Loucy (cell line): ENCODE data around the gene OR4D6.

Experiments
- H2AFZ ChIP-seq: fragments of 200-600 bp; sonication (generic); 2 replicates; pipeline ENCODE4 v1.6.0; 2016; ENCODE audit warnings: antibody characterized with exemption, mild to moderate bottlenecking, low read length, moderate library complexity
- H3F3A ChIP-seq: fragments of 200-600 bp; 2 replicates; pipeline ENCODE4 v1.6.0; 2016; ENCODE audit warnings: antibody characterized with exemption, low read depth, mild to moderate bottlenecking
- H3K27me3 ChIP-seq: fragments of 200-600 bp; sonication (generic); 2 replicates; pipeline ENCODE4 v1.6.1; 2014; ENCODE audit warnings: low read length, mild to moderate bottlenecking; ENCODE audit not compliant: insufficient read depth, poor library complexity, severe bottlenecking
- H3K36me3 ChIP-seq: fragments of 200-600 bp; sonication (generic); 2 replicates; pipeline ENCODE4 v1.6.1; 2016; ENCODE audit warnings: low read length; ENCODE audit not compliant: insufficient read depth
- H3K4me1 ChIP-seq: fragments of 200-600 bp; sonication (generic); 2 replicates; pipeline ENCODE4 v1.5.1; 2014; ENCODE audit warnings: low read length, mild to moderate bottlenecking; ENCODE audit not compliant: insufficient read depth, poor library complexity, severe bottlenecking
- H3K4me2 ChIP-seq: fragments of 200-600 bp; sonication (generic); 2 replicates; pipeline ENCODE4 v1.6.0; 2014; ENCODE audit warnings: antibody characterized with exemption, low read length, low read depth, mild to moderate bottlenecking; ENCODE audit not compliant: poor library complexity, severe bottlenecking
- H3K4me3 ChIP-seq: fragments of 200-600 bp; sonication (generic); 2 replicates; pipeline ENCODE4 v1.5.1; 2014; ENCODE audit warnings: low read length, mild to moderate bottlenecking, mixed read lengths; ENCODE audit not compliant: poor library complexity, severe bottlenecking
- H3K79me2 ChIP-seq: fragments of 200-600 bp; sonication (generic); 2 replicates; pipeline ENCODE4 v1.6.1; 2014; ENCODE audit warnings: low read length; ENCODE audit not compliant: insufficient read depth
- H3K9ac ChIP-seq: fragments of 200-600 bp; sonication (generic); 2 replicates; pipeline ENCODE4 v1.6.0; 2014; ENCODE audit warnings: mild to moderate bottlenecking, low read depth, low read length, moderate library complexity; ENCODE audit not compliant: poor library complexity, severe bottlenecking
- H3K9me2 ChIP-seq: fragments of 200-600 bp; sonication (generic); replicated peaks from 2 replicates; pipeline ENCODE4 v1.6.1; 2016; ENCODE audit warnings: low read depth, low read length, mixed read lengths
- H3K9me3 ChIP-seq: fragments of 200-600 bp; sonication (generic); 2 replicates; pipeline ENCODE4 v1.6.1; 2014; ENCODE audit warnings: mild to moderate bottlenecking, antibody characterized with exemption, low read length, low read depth; ENCODE audit not compliant: insufficient read depth
- H4K20me1 ChIP-seq: fragments of 200-600 bp; sonication (generic); 2 replicates; pipeline ENCODE4 v1.6.0; 2014; ENCODE audit warnings: antibody characterized with exemption, low read length, mild to moderate bottlenecking; ENCODE audit not compliant: insufficient read depth, poor library complexity, severe bottlenecking
- CTCF ChIP-seq: fragments of 200-600 bp; sonication (generic); conservative IDR thresholded peaks from 2 replicates; pipeline ENCODE4 v1.5.1; 2014; ENCODE audit warnings: mild to moderate bottlenecking, antibody characterized with exemption, low read length
- EZH2phosphoT487 ChIP-seq: fragments of 200-600 bp; IDR thresholded peaks from 2 replicates; pipeline ENCODE4 v1.6.1; 2018; ENCODE audit warnings: antibody characterized with exemption, mild to moderate bottlenecking, moderate library complexity, borderline replicate concordance

The OR4D6 gene

GRCh38 chr11:59479906-59480305, 23.1 kb downstream of the OR4D6 start:
- H3K4me3 ChIP-seq, result no peak overlapping the region
- H2AFZ ChIP-seq, result no peak overlapping the region
- H3K79me2 ChIP-seq, result no peaks in the 10 kb centered on the region
- TF ChIP-seq CTCF (no peak), EZH2phosphoT487 (no peak)
- no peaks in the 10 kb centered on the region for H3F3A ChIP-seq
- no peaks in the 10 kb centered on the region for H3K9me3 ChIP-seq
- no peaks in the 10 kb centered on the region for H4K20me1 ChIP-seq
- H3K4me1 ChIP-seq, result peaks cover 5% of the 10 kb centered on the region
- no peak overlapping the region for H3K9ac ChIP-seq
- H3K27me3 ChIP-seq, result no peaks in the 10 kb centered on the region
- H3K9me2 ChIP-seq, result no peaks in the 10 kb centered on the region
- no peak overlapping the region for H3K4me2 ChIP-seq
- no peaks in the 10 kb centered on the region for H3K36me3 ChIP-seq

- no peak overlapping the region for H3K4me3 ChIP-seq
- H3F3A ChIP-seq, result no peaks in the 10 kb centered on the region
- no peaks in the 10 kb centered on the region for H3K9me2 ChIP-seq
- no peaks in the 10 kb centered on the region for H3K9me3 ChIP-seq
- H3K4me2 ChIP-seq, result no peak overlapping the region
- H3K27me3 ChIP-seq, result no peaks in the 10 kb centered on the region
- no peak overlapping the region for H2AFZ ChIP-seq
- no peaks in the 10 kb centered on the region for H4K20me1 ChIP-seq
- TF ChIP-seq EZH2phosphoT487 (no peak), CTCF (no peak)
- no peaks in the 10 kb centered on the region for H3K36me3 ChIP-seq
- H3K79me2 ChIP-seq, result no peaks in the 10 kb centered on the region
- peaks cover 1% of the 10 kb centered on the region for H3K4me1 ChIP-seq
- no peak overlapping the region for H3K9ac ChIP-seq
Measured at GRCh38 chr11:59480359-59480758, 23.6 kb downstream of the OR4D6 start.

- no peaks in the 10 kb centered on the region for H3K36me3 ChIP-seq
- H3K9ac ChIP-seq, result no peak overlapping the region
- H3K79me2 ChIP-seq, result no peaks in the 10 kb centered on the region
- H3K4me1 ChIP-seq, result peaks cover 4% of the 10 kb centered on the region
- no peaks in the 10 kb centered on the region for H3F3A ChIP-seq
- H3K9me3 ChIP-seq, result no peaks in the 10 kb centered on the region
- H3K4me2 ChIP-seq, result no peak overlapping the region
- no peaks in the 10 kb centered on the region for H3K27me3 ChIP-seq
- H2AFZ ChIP-seq, result no peak overlapping the region
- H3K9me2 ChIP-seq, result no peaks in the 10 kb centered on the region
- no peaks in the 10 kb centered on the region for H4K20me1 ChIP-seq
- TF ChIP-seq EZH2phosphoT487, result no peak
- H3K4me3 ChIP-seq, result no peak overlapping the region
Measured at GRCh38 chr11:59501931-59502330, 45.2 kb downstream of the OR4D6 start.

- Histone ChIP-seq H3K9ac (no peak within 1 kb of the TSS), H3K36me3 (no peaks in the 10 kb centered on the region)
Measured at GRCh38 chr11:59503276-59503675, 46.5 kb downstream of the OR4D6 start, which contains the start of gene OR4D11. Gene OR4D11 (plus strand): TSS chr11:59503576. CDS start chr11:59503576, 0 bp downstream.

More at GRCh38 chr11:59503276-59503675, 46.5 kb downstream of the OR4D6 start, which contains the start of gene OR4D11:
- TF ChIP-seq CTCF, result no peak
- no peak for TF ChIP-seq EZH2phosphoT487
- H3F3A ChIP-seq, result no peaks in the 10 kb centered on the region
- peaks cover 6% of the 10 kb centered on the region for H3K4me1 ChIP-seq
- H3K79me2 ChIP-seq, result no peaks in the 10 kb centered on the region
- H3K9me2 ChIP-seq, result no peaks in the 10 kb centered on the region
- H3K9me3 ChIP-seq, result no peaks in the 10 kb centered on the region
- no peaks in the 10 kb centered on the region for H4K20me1 ChIP-seq
- H2AFZ ChIP-seq, result no peak within 1 kb of the TSS; the same call in 1 of the 2 replicates
- no peak within 1 kb of the TSS for H3K4me3 ChIP-seq
- H3K4me2 ChIP-seq, result no peak within 1 kb of the TSS
- H3K27me3 ChIP-seq, result no peaks in the 10 kb centered on the region
